HL-60 (cell line): ENCODE measurements around the gene KCNAB1.

Source experiments
- GABPA ChIP-seq: IDR thresholded peaks from 2 replicates; pipeline ENCODE4 v1.6.1; 2012; ENCODE audit warnings: low read depth
- POLR2AphosphoS5 ChIP-seq: IDR thresholded peaks from 2 replicates; pipeline ENCODE4 v1.6.1; 2012; ENCODE audit warnings: low read depth
- SPI1 ChIP-seq: IDR thresholded peaks from 2 replicates; pipeline ENCODE4 v1.6.1; 2012; ENCODE audit warnings: low read depth, mild to moderate bottlenecking, borderline replicate concordance
- TF ChIP-seq, protein P1 (sequence below): IDR thresholded peaks from one replicate; pipeline ENCODE4 v1.5.1; 2011; ENCODE audit warnings: low read length, control low read depth, inconsistent platforms; ENCODE audit not compliant: insufficient read depth

DNA sequence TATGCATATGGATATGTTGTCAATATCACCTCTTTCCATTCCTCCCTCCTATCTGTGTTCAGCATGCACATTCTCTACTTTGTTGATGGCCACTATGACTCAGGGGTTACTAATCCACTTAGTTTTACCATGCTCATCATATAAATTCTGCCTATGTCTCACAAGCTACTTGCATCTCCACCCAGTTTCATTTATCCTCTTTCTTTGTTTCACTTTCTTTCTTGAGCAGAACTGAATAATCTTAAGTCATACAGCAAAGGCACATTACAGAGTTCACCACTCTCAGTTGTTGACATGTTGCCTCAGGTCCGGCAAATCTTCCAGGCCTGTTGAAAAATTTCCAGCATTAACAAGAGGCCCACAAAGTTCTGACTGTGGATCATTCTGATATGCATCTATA, 363.0 kb downstream of the KCNAB1 start:
- TF ChIP-seq, protein P1, sequence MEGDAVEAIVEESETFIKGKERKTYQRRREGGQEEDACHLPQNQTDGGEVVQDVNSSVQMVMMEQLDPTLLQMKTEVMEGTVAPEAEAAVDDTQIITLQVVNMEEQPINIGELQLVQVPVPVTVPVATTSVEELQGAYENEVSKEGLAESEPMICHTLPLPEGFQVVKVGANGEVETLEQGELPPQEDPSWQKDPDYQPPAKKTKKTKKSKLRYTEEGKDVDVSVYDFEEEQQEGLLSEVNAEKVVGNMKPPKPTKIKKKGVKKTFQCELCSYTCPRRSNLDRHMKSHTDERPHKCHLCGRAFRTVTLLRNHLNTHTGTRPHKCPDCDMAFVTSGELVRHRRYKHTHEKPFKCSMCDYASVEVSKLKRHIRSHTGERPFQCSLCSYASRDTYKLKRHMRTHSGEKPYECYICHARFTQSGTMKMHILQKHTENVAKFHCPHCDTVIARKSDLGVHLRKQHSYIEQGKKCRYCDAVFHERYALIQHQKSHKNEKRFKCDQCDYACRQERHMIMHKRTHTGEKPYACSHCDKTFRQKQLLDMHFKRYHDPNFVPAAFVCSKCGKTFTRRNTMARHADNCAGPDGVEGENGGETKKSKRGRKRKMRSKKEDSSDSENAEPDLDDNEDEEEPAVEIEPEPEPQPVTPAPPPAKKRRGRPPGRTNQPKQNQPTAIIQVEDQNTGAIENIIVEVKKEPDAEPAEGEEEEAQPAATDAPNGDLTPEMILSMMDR: no peak
- TF ChIP-seq GABPA: no peak
- no peak for TF ChIP-seq POLR2AphosphoS5
- TF ChIP-seq SPI1: no peak
